ENCODE results near the gene IL21R.

IL21R gene

DNA sequence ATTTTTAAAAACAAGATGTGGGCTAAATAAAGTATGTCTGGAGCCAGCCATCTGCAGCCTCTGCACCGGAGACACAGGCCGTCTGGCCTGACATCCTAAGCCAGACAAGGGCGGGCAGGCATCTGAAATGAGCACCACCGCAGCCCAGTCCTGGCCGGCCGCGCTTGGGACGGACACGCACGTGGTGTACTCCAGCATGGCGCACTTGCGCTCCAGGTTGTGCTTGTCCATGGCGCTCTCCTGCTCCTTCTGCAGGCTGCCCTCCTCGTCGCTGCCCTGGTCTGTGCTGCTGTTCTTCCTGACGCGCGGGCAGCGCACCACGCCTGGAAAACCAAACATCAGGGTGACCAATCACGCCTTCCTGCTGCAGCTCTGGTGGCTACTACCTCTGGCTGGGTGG, 87.4 kb downstream of the IL21R start:
- no peak for DNase-seq (ENCODE audit: low read depth)

- DNase-seq (ENCODE audit: low read depth): no peak
Observed at GRCh38 chr16:27489906-27490305, 87.9 kb downstream of the IL21R start.

GRCh38 chr16:27491894-27492587, 90.1 kb downstream of the IL21R start:
- no peak for DNase-seq (ENCODE audit: low read depth)

DNA sequence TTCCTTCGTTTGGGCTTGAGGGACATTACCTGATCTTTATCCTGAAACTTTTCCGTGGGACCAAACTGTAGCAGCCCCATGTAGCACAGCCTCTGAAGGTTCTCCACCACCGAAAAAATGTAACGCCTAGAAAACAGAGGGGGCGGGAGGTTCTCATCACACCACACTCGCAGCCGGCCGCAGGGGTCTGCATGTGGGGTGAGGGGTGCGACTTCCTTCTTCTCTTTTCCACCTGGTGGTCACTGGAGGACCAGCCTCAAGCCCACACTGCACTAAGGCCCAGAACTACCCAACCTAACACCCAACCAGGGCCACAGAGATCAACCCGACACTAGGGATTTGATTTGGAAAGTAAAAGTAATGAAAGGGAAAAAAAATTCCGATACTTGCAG, 90.6 kb downstream of the IL21R start:
- no peak for DNase-seq (ENCODE audit: low read depth)

DNA sequence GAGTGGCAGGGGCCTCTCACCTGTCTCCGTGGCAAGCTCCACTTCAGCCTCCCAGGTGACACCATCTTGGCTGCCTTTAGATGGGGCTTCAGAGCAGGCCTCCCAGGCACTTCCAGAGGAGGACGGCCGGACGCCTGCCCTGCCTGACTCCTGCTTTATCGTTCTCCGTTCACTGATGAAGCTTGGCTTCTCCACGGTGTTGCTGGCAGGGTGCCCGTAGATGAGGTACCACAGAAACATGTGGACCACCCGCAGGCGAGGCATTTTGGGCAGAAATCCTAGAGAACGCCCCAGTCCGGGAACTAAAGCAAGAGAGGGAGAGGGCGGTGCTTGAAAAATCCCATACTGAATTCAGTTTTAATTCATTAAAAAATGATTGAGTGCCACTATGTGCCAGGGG, 93.2 kb downstream of the IL21R start:
- DNase-seq (ENCODE audit: low read depth): no peak

- no peak for DNase-seq (ENCODE audit: low read depth)
Observed at GRCh38 chr16:27498031-27498825, 96.3 kb downstream of the IL21R start.

DNA sequence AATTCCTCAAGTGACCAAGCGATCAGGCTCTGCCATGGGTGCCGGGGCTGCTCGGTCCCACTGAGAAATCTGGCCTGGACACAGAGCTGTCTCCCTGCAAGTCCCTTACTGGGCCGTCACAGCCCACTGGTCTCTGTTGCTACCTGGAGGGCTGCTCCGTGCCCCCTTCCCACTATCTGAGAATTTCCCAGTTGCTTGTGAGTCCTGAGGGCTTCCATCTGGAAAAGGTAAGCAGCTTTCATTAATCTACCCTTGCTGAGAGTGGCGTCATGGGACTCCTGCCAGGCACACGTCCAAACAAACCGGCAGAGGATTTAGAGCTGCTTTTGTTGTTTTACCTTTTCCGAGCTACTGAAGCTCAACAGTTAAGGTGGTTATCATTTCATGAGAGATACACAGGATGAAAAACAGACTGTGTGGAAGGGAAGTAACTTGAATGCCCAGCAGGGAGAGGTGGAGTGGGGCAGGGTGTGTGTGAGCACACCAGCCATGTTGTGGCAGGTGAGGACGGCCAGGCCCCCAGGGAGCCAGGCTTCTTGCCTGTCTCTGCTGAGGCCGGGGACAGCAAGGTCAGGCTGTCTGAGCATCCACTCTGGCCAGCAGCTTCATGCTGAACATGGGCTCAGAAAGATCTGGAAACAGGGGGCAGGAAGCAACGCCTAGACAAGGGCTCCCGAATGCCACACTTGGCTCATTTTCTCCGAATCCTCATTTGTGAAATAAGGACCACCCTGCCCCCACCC, 97.1 kb downstream of the IL21R start:
- DNase-seq (ENCODE audit: low read depth): no peak

DNA sequence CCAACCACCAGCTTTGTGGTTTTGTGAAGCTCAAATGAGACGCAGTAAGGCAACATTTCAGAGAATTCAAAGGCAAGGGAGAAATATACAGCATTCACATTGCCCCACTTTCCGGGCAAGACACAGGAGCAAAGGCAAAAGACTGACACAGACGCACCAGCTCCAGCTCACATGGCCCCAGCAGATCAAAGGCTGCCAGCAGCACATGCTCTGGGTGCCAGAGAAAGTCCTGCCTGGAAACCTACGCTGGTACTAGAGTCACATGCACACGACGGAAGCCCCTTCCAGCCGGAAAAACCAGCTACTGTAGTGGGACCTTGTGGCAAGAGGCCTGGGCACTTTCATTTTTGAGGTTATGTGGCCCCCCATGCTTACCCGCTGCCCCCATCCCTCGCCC, 97.7 kb downstream of the IL21R start:
- DNase-seq (ENCODE audit: low read depth): no peak

- no peak for DNase-seq (ENCODE audit: low read depth)
Observed at GRCh38 chr16:27500801-27501200, 98.8 kb downstream of the IL21R start.

Measured in fibroblast of gingiva (primary cell).